Measurements from ENCODE around the gene PRMT9. TPM values are rescaled to one million over a fixed set of nuclear protein-coding genes. Genes with fewer than 3 reads are reported as not detected.

PRMT9 gene
- total and polyA plus RNA-seq, 8 donors, result 7.4 to 28.6 (median 22.9) TPM

DNA sequence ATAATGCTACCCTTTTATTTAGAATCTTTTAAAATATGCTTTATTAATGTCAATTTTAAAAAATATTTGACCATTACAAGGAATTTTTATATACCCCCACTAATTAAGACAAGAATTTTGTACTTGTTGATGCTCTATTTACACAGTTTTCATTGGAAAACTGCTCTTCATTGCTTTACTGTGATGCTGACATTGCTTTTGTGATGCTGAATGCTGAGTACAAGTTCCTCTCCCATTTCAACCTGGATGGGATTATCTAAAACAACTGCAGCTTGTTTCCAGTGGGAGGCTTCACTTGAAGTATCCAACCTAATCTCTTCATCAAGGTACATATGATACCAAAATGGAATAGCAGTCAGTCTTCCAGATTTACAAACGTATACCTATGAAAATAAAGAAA lies 45.6 kb downstream of the PRMT9 start:
- DNase-seq (no peak), ATAC-seq (no peak)
- H3K4me1 ChIP-seq, result no peaks in the 10 kb centered on the region
- H3K4me3 ChIP-seq, result no peak overlapping the region
- no peak for TF ChIP-seq CTCF (IDR thresholded peaks at IDR 0.05)
- peaks cover 0 to 81% of the 10 kb centered on the region in 2 donors for H3K36me3 ChIP-seq
- H3K27ac ChIP-seq, result no peak overlapping the region
- no peaks in the 10 kb centered on the region for H3K9me3 ChIP-seq
- intact Hi-C loops (cut with DNase I), result no loop called here
- no peaks in the 10 kb centered on the region for H3K27me3 ChIP-seq

DNA sequence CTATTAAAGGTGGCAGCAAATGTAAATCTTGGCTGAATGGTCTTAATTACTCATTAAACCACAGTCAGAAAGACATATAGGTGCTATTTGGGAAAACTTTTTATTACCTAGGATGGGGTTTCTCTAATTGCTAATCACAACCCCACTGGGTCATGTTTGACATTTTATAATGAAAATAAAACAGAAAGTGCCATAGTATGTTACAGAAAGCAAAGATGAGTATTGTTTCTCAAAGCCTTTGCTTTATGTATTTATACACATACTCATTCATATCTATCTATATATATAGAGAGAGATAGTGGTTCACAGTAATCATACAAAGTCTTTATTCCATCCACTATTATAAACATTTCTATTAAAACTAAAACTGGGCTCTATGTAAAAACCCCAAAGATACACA lies 48.6 kb downstream of the PRMT9 start:
- intact Hi-C loops (cut with DNase I), result no loop called here
- no peak overlapping the region for H3K4me3 ChIP-seq
- DNase-seq (no peak), ATAC-seq (no peak)
- H3K27ac ChIP-seq, result no peak overlapping the region
- no peak for TF ChIP-seq CTCF (IDR thresholded peaks at IDR 0.05)
- no peaks in the 10 kb centered on the region for H3K9me3 ChIP-seq
- no peaks in the 10 kb centered on the region for H3K4me1 ChIP-seq
- H3K36me3 ChIP-seq, result peaks cover 0 to 77% of the 10 kb centered on the region in 2 donors
- H3K27me3 ChIP-seq, result no peaks in the 10 kb centered on the region

- H3K9me3 ChIP-seq, result no peaks in the 10 kb centered on the region
- no peak for TF ChIP-seq CTCF (IDR thresholded peaks at IDR 0.05)
- no peak overlapping the region for H3K4me3 ChIP-seq
- H3K36me3 ChIP-seq, result peaks cover 0 to 91% of the 10 kb centered on the region in 2 donors
- intact Hi-C loops (cut with DNase I), result no loop called here
- no peak for DNase-seq
- H3K27ac ChIP-seq, result no peak overlapping the region
- H3K4me1 ChIP-seq, result no peaks in the 10 kb centered on the region
- no peak for ATAC-seq
- no peaks in the 10 kb centered on the region for H3K27me3 ChIP-seq
Observed at GRCh38 chr4:147633643-147634042, 50.3 kb downstream of the PRMT9 start.

DNA sequence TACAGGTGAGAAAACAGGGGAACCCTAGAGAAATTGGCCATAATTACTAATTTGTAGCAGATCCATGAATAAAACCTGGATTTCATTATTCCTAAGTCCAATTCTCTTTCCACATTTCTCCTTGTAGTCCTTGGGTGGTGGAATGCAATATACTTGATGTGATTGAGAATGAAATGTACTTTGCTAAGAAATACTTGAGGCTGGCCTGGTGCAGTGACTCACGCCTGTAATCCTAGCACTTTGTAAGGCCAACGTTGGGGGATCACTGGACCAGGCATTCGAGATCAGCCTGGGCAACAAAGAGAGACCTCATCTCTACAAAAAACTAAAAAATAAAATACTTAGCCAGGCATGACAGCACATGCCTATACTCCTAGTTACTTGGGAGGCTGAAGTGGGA lies 50.9 kb downstream of the PRMT9 start:
- peaks cover 0 to 91% of the 10 kb centered on the region in 2 donors for H3K36me3 ChIP-seq
- no peak overlapping the region for H3K4me3 ChIP-seq
- ATAC-seq (peak; percentile 70), DNase-seq (no peak)
- no peak for TF ChIP-seq CTCF (IDR thresholded peaks at IDR 0.05)
- H3K27me3 ChIP-seq, result no peaks in the 10 kb centered on the region
- intact Hi-C loops (cut with DNase I), result no loop called here
- no peaks in the 10 kb centered on the region for H3K4me1 ChIP-seq
- H3K9me3 ChIP-seq, result no peaks in the 10 kb centered on the region
- H3K27ac ChIP-seq, result no peak overlapping the region

- Histone ChIP-seq H3K27me3 (no peaks in the 10 kb centered on the region), H3K9me3 (no peaks in the 10 kb centered on the region), H3K27ac (no peak overlapping the region), H3K4me1 (no peaks in the 10 kb centered on the region), H3K36me3 (peaks cover 3 to 91% of the 10 kb centered on the region in 2 donors), H3K4me3 (no peak overlapping the region)
- TF ChIP-seq CTCF (IDR thresholded peaks at IDR 0.05), result no peak
- no peak for DNase-seq
- intact Hi-C loops (cut with DNase I), result no loop called here
- ATAC-seq, result no peak
Observed at GRCh38 chr4:147629783-147630730, 53.9 kb downstream of the PRMT9 start.

Measured in left lung (tissue), 10 donors.